HG02885 (cell line): Measurements from ENCODE around the gene PHF2.
"Not testable (repeated sequence)": the region's sequence is repeated elsewhere in the genome, so short reads cannot be mapped to it uniquely, and the experiment has no call there.

Experiments
- ATAC-seq: cut with Tn5 transposase; IDR thresholded peaks from one replicate; pipeline ENCODE4 v1.9.1; 2021; ENCODE audit warnings: mild to moderate bottlenecking; ENCODE audit not compliant: unreplicated experiment, poor library complexity

Gene PHF2

GRCh38 chr9:93662016-93662638 lies 85.7 kb downstream of the PHF2 start:
- ATAC-seq, result no peak

DNA sequence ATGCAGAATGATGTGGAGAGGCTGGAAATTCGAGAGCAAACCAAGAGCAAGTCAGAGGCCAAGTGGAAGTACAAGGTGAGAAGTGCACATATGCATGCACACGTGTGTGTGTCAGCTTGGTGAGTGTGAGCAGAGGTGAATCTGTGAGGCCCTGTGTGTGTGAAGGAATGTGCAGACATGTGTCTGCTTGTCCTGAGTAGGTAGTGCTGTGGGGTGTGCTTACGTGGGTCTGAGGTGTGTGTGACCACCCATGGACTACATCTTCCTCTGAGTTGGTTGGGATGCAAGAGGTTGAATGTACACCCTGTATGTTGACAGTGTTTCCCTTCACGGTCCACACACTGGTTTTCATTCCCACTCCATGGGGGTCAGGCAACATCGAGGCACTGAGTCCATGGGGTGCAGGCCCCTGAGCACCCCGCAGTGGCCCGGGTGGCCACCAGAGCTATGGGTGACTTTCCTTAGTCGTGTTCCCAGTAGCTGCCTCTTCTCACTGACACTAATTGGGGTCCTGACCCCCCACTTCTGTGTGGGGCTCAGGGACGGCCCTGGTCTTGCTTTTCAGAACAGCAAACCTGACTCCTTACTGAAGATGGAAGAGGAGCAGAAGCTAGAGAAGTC lies 86.7 kb downstream of the PHF2 start:
- ATAC-seq, result no peak

GRCh38 chr9:93663877-93664548 lies 87.6 kb downstream of the PHF2 start:
- ATAC-seq, result no peak

DNA sequence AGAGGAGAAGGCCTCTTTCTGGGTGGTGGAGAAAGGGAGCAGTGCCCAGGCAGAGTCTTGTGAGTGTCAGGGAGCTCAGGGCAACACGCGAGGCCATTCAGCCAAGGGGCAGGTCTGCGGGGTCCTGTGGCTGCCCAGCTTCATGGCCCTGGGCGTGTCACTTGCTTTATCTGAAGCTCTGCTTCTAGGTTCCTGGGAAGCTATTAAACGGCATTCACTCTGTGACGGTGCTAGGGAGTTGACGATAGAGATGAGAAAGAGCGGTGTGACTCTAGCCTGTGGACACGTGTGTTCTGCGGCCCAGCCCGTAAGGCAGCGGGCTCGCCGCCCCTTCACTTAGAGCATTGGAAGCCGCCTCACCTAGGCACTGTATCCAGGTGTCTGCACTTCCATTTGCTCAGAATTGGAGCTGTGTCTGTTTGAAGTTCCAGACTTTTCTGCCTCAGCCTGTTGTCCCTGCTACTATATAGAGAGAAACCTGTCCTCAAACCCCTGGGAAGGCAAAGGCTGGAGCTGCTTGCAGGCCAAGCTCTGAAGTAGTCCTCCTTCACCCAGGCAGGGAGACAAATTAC lies 88.3 kb downstream of the PHF2 start:
- ATAC-seq, result no peak

DNA sequence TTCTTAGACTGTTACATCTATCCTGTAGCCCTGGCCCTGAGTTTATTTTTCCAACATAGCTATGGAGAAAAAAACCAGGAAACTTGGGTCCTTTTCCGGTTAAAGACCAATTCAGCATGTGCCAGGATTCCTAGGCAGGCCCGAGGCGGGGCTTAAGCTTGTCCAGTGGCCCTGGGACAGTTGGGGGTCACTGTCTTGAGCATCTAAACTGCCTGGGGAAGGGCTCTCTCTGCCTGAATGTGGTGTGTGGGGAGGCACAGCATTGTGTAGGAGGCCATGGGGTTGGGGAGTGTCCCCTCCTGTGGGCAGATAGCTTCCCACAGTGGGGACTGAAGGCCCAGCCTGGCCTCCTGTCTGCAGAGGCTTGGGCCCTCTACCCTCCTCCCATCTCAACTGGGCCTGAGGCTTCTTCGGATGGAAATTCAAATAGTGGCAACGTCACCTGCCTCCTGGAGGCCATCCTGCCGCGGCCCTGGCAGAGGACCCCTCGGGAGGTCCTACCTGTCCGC lies 88.8 kb downstream of the PHF2 start:
- ATAC-seq, result no peak

DNA sequence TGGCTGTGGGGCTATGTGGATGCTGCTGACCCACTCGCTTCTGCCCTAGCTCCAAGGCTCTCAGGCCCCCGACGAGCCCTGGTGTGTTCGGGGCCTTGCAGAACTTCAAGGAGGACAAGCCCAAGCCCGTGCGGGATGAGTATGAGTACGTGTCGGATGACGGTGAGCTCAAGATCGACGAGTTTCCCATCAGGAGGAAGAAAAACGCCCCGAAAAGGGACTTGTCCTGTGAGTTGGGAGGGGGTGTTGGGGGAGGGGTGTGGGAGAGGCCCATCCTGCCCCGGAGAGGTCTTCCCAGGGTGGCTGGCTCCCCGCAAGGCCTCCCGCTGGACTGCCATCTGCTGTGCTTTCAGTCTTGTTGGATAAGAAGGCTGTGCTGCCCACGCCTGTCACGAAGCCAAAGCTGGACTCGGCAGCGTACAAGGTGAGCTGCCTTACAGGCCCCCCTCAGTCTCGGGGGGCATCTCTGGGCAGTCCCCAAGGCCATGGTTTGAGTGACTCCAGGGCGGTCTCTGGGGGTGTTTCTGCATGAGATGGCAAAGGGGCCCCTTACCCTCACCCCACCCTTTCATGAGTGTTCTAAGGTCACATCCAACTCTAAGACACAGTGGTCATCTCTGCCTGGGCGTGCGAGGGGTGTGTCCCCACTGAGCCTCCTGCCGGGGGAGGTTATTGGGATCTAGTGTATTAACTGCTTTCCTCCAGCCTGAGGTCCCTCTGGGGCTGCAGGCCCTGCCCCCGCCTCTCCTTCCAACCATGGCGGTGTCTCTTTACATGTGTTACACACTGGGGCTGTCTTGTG lies 89.5 kb downstream of the PHF2 start:
- no peak for ATAC-seq

GRCh38 chr9:93666439-93666784 lies 90.0 kb downstream of the PHF2 start:
- ATAC-seq, result not testable (repeated sequence)

DNA sequence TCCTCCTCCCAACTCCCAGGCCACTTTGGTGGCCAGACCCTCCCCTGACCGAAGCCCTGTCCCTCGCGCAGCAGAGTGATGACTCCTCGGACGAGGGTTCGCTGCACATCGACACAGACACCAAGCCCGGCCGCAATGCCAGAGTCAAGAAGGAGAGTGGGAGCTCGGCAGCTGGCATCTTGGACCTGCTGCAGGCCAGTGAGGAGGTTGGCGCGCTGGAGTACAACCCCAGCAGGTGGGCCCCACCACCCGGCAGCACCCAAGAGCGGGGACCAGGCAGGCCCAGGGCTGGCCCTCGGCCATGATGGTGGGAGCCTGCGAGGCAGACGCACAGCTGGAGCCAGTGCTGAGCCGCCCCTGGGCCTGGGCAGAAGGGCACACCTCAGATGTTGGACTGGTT lies 90.6 kb downstream of the PHF2 start:
- no peak for ATAC-seq

DNA sequence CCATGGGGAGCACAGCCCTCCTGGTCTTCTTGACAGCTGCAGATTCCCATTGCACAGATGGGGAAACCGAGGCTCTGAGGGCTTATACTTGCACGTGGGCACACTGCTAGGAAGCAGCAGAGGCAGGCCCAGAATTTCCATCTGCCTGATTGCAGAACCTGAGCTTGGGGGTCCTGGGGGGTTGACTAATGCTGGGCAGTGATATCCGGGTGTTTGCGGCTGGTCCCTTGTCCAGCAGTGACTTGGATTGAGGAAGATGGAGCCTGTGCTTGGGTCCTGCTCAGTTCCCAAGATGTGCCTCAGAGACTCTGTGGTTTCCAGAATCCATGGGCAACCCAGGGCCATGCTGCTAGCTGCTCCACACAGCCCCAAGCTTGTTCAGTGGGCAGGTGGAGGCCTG lies 91.2 kb downstream of the PHF2 start:
- no peak for ATAC-seq

DNA sequence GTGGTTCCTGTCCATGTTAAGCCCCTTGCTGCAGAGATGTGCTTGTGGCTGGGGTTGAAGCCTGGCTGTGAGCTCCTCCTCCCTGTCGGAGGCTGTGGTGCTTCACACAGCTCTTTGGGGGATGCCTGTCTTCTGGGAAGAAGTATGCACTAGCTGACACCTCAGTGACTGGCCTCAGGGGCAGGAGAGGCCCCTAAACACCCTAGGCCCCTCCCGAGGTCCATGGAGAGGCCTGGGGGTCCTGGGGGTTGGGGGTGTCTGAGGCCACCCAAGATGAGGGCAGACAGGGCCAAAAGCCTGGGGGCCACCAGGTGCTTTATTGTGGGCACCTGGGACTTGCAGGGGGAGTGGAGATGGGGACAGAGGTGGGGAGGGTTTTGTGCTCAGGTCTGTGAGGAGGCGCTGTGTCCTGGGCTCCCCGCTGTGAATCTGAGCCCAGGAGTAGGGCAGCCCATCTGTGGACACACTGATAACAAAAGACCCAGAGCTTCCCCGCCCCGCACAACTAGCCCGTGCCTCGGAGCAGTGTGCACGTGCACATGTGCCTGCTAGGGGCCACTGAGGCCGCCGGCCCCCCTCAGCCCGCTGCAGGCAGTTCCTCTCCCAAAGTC lies 92.0 kb downstream of the PHF2 start:
- no peak for ATAC-seq

- no peak for ATAC-seq
These were observed 93.0 kb downstream of the PHF2 start for GRCh38 chr9:93669116-93669957.

GRCh38 chr9:93669958-93670207 lies 93.5 kb downstream of the PHF2 start:
- no peak for ATAC-seq

DNA sequence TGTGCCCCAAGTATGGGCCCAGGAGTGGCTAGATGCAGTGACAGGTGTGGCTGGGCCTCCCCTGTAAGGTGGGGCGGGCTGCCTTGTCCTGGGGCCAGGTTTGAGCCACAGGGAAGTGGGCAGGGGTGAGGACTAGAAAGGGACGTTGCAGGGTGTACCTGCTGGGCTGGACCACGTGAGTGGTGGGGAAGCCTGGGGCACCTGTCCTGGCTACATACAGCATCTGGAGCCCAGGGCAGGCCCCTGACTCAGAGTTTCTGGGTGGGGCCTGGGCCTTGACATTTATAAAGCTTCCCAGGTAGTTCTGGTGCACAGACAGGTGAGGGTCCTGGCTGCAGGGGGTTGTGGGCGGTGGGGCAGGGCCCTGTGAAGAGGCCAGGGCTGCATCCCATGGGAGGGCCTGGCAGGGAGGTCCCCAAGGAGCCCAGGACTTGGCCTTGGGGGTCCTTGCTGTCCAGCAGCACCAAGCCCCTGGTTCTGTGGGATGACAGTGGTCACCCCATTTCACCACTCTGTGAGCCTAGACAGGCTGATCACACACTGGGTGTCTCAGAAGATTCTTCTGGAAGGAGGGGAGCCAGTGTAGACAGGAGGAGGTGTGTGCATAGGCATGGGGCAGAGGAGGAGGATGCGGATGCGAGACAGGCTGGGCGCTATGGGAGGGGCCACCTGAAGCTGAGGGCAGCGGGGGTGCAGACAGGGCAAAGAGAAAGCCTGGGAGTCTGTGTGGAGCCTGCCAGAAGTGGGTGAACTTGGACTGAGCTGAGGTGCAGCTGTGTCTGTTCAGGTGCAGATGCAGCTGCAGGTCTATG lies 94.0 kb downstream of the PHF2 start:
- no peak for ATAC-seq

DNA sequence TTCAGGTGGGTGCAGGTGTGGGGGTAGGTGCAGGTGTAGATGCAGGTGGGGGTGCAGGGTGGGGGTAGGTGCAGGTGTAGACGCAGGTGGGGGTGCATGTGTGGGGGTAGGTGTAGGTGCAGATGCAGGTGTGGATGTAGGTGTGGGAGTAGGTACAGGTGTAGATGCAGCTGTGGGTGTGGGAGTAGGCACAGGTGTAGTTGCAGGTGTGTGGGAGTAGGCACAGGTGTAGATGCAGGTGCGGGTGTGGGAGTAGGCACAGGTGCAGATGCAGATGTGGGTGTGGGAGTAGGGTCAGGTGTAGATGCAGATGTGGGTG lies 94.6 kb downstream of the PHF2 start:
- no peak for ATAC-seq

GRCh38 chr9:93672330-93673020 lies 96.1 kb downstream of the PHF2 start:
- not testable (repeated sequence) for ATAC-seq

DNA sequence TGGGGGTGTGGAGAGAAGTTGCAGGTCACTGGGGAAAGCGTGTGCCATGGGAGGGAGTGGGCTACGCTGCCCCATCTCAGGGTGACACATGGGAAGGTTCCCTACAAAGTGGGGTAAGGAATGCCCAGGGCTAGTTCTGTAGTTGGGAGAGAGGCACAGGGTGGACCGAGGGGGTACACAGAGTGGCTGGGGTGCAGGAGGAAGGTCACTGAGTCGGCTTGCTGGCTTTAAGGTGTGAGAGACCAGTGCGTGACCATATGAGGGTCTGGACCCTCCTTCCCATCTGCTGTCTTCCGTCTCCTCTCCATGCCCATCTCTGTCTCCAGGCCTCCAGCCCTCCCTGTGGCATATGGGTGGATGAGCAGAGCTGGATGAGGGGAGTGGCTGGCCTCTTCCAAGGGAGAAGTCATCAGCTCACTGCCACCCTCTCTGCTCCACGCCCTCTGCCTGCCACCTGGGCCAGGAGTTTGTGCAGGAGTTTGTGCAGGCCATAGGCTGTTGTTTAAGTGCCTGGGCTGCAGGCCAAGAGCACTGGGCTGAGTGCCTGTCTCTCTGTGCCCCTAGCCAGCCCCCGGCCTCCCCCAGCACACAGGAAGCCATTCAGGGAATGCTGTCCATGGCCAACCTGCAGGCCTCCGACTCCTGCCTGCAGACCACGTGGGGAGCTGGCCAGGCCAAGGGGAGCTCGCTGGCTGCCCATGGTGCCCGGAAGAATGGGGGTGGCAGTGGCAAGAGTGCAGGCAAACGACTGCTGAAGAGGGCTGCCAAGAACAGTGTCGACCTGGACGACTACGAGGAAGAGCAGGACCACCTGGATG lies 96.8 kb downstream of the PHF2 start:
- no peak for ATAC-seq

- ATAC-seq, result no peak
These were observed 97.5 kb downstream of the PHF2 start for GRCh38 chr9:93673839-93674334.
